GM13976 (cell line): Measurements from ENCODE around the gene RPS13.
"Not testable (repeated sequence)": the region's sequence is repeated elsewhere in the genome, so short reads cannot be mapped to it uniquely, and the experiment has no call there.

Experiments
- DNase-seq: peaks from one replicate; pipeline ENCODE4 v3.0.0; 2012; ENCODE audit warnings: low spot score
- CTCF ChIP-seq: IDR thresholded peaks from 2 replicates; pipeline ENCODE4 v1.5.1; 2012; ENCODE audit warnings: borderline replicate concordance, mild to moderate bottlenecking; ENCODE audit not compliant: insufficient read depth; ENCODE audit errors: extremely low read depth, missing control alignments, control extremely low read depth
- in situ Hi-C: fragments of 300-500 bp; cut with MboI; formaldehyde crosslinking; loops from one replicate; pipeline ENCODE4 v1.12.0; 2022; ENCODE audit warnings: low sequenced_read_pairs, mixed read lengths, inconsistent platforms; ENCODE audit not compliant: unreplicated experiment

Gene RPS13

GRCh38 chr11:17098658-17099057 is 21.2 kb upstream of the RPS13 start:
- DNase-seq = no peak
- no peak for TF ChIP-seq CTCF
- in situ Hi-C loops = no loop called here

DNA sequence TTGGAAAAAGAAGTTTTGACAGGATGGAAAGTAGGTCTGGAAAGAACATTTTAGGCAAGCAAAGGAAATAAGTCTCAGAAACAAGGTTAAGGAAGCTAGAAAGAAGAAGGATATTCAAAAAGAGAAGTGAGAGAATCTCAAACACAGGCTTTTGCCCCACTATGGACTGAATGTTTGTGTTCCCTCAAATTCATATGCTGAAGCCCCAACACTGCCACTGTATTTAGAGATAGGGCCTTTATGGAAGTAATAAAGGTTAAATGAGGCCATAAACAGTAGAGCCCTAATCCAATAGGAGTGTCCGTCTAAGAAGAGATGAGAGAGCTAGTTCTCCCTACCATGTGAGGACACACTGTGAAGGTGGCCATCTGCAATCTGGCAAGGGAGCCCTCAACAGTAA is 20.6 kb upstream of the RPS13 start:
- no peak for DNase-seq
- in situ Hi-C loops = no loop called here
- no peak for TF ChIP-seq CTCF

- DNase-seq = not testable (repeated sequence)
Measured at GRCh38 chr11:17085976-17086375, 8.5 kb upstream of the RPS13 start.

DNA sequence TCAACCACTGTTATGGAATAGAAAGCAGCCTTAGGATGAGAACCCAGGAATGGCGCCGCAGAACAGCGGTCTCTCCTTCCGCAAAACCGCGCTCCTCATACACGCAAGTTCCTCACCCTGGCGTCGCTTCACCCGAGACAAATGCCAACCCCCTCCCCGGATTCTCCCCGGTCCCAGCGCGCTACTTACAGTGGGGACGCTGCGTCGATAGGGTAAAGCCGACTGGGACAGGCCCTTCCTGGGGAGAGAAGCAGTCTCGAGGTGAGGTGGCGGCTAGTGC is 287 bp downstream of the RPS13 start:
- no peak for TF ChIP-seq CTCF

More at GRCh38 chr11:17085976-17086375, 8.5 kb upstream of the RPS13 start:
- in situ Hi-C loops = not testable (repeated sequence)

GRCh38 chr11:17076517-17077239 is 789 bp downstream of the RPS13 start:
- in situ Hi-C loops = no loop called here
- no peak for TF ChIP-seq CTCF
- no peak for DNase-seq

More for the DNA sequence above, 287 bp downstream of the RPS13 start:
- in situ Hi-C loops = no loop called here
- no peak for DNase-seq

- no peak for DNase-seq
- no peak for TF ChIP-seq CTCF
- in situ Hi-C loops = no loop called here
Measured at GRCh38 chr11:17075506-17075905, 2.0 kb downstream of the RPS13 start.

- in situ Hi-C loops = no loop called here
- no peak for TF ChIP-seq CTCF
- no peak for DNase-seq
Measured at GRCh38 chr11:17073370-17074027, 4.0 kb downstream of the RPS13 start.
